Activated naive CD8-positive, alpha-beta T cell treated with anti-CD3 and anti-CD28 coated beads, Interleukin-2, amount 50 U/mL, for 24 hours (primary cell): ENCODE results near the gene TAS1R1.
"Not testable (repeated sequence)": the region's sequence is repeated elsewhere in the genome, so short reads cannot be mapped to it uniquely, and the experiment has no call there.

Experiments
- ATAC-seq: fragments of 150-1000 bp; cut with Tn5 transposase; one replicate; pipeline ENCODE4 v1.10.0; 2021
- DNase-seq: peaks from one replicate; pipeline ENCODE4 v3.0.0; 2021
- H3K27ac Mint-ChIP-seq: one replicate; pipeline ENCODE4 v1.8.0; 2021; ENCODE audit warnings: mild to moderate bottlenecking, mixed read lengths
- H3K27me3 Mint-ChIP-seq: one replicate; pipeline ENCODE4 v1.8.0; 2021; ENCODE audit warnings: mixed read lengths
- H3K36me3 Mint-ChIP-seq: one replicate; pipeline ENCODE4 v1.8.0; 2021; ENCODE audit warnings: low read depth, mixed read lengths
- H3K4me1 Mint-ChIP-seq: one replicate; pipeline ENCODE4 v1.8.0; 2021; ENCODE audit warnings: mixed read lengths
- H3K4me3 Mint-ChIP-seq: one replicate; pipeline ENCODE4 v1.8.0; 2021; ENCODE audit warnings: mild to moderate bottlenecking, moderate library complexity, mixed read lengths
- H3K9me3 Mint-ChIP-seq: one replicate; pipeline ENCODE4 v1.8.0; 2021; ENCODE audit warnings: mixed read lengths

Gene TAS1R1

DNA sequence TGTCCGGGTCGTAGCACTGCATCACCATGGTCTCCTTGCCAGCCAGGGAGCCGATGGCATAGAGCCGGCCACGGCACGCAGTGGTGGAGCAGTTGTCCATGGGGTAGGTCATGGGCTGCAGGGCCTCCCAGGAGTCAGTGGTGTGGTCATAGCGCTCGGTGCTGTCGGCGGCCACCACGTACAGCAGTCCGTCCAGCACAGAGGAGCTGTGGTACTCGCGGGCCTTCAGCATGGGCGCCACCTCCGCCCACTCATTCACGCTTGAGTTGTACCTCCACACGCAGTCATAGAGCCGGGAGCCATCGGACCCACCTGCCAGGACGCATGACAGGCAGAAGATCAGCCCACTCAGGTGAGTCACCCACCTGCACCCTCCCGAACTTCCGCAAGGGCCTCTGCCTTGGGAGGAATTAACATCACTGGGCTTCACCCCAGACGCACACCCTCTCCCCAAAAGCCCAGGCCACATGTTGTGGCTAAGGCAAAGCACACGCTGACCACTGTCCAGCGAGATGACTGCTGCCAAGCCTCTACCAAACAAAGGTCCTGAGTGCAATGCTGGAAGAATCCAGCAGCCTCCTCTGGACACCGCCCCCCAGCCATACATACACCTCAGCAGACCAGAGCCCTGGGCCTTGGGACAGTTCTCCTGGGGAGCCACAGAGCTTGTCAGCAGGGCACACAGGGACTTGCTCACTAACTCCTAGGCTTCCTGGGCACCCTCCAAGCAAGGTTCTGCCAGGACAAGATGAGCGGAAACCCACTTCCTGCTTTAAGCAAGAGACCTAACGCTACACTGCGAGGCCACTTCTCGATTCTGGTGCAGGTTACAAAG lies 44.3 kb downstream of the TAS1R1 start:
- H3K36me3 Mint-ChIP-seq, result peaks cover 53% of the 10 kb centered on the region
- peaks cover 51% of the 10 kb centered on the region for H3K4me1 Mint-ChIP-seq
- peak overlapping the region; percentile 82 for H3K27ac Mint-ChIP-seq
- no peaks in the 10 kb centered on the region for H3K9me3 Mint-ChIP-seq
- ATAC-seq (no peak), DNase-seq (peak; percentile 57)
- H3K4me3 Mint-ChIP-seq, result peak overlapping the region; percentile 98
- no peaks in the 10 kb centered on the region for H3K27me3 Mint-ChIP-seq

DNA sequence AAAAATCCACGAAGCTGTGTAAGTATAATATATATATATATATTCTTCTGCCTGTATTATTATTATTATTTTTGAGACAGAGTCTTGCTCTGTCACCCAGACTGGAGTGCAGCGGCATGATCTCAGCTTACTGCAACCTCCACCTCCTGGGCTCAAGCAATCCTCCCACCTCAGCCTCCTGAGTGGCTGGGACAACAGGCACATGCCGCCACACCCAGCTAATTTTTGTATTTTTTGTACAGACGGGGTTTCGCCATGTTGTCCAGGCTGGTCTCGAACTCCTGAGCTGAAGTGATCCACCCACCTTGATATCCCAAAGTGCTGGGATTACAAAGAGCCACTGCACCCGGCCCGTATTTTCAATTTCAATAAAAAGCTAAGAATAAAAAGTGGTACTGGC lies 44.9 kb downstream of the TAS1R1 start:
- ATAC-seq, DNase-seq, H3K9me3 Mint-ChIP-seq, H3K27me3 Mint-ChIP-seq: not testable (repeated sequence)
- peak overlapping the region; percentile 97 for H3K27ac Mint-ChIP-seq
- peaks cover 52% of the 10 kb centered on the region for H3K36me3 Mint-ChIP-seq
- H3K4me3 Mint-ChIP-seq, result peak overlapping the region; percentile 98
- peaks cover 53% of the 10 kb centered on the region for H3K4me1 Mint-ChIP-seq

DNA sequence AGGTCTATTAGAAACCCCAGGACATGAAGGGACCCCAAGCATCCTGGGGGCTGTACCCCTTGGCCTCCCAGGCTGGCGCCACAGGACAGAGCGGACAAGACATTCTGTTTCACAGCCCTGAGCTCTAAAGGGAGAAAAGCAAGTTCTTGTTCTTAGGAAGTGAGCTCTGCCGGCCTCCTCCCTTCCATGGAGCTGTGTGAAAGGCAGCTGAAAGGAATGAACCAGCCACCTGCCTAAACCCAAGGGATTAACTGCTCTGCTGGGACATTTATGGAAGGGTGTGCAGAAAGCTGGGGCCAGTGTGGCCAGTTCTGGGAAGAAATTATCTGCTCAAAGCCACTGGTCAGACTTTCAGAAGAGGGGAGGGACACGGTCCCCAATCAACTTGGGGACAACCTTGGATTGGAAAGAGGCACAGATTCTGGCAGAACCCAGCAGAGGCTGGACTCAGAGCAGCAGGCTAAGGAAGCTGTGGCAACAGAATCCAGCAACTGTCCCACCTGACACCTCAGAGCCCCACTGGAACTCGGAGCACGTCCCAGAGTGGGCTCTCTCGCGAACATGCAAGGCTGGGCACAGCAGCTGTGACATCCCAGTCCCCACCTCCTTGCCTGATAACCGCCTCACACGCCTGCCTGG lies 45.4 kb downstream of the TAS1R1 start:
- DNase-seq (no peak), ATAC-seq (peak; percentile 0)
- H3K27me3 Mint-ChIP-seq, result no peaks in the 10 kb centered on the region
- H3K27ac Mint-ChIP-seq, result peak overlapping the region; percentile 97
- H3K36me3 Mint-ChIP-seq, result peaks cover 47% of the 10 kb centered on the region
- H3K4me3 Mint-ChIP-seq, result peak overlapping the region; percentile 98
- H3K9me3 Mint-ChIP-seq, result no peaks in the 10 kb centered on the region
- peaks cover 55% of the 10 kb centered on the region for H3K4me1 Mint-ChIP-seq

GRCh38 chr1:6601049-6601922 lies 46.2 kb downstream of the TAS1R1 start:
- Mint-ChIP-seq H3K36me3 (peaks cover 40% of the 10 kb centered on the region), H3K27ac (peak overlapping the region; percentile 97), H3K4me3 (peak overlapping the region; percentile 98), H3K4me1 (peaks cover 54% of the 10 kb centered on the region), H3K27me3 (no peaks in the 10 kb centered on the region), H3K9me3 (no peaks in the 10 kb centered on the region)
- peak; percentile 82 for DNase-seq
- peak; percentile 81 for ATAC-seq

GRCh38 chr1:6601923-6602668 lies 47.0 kb downstream of the TAS1R1 start:
- Mint-ChIP-seq H3K4me1 (peaks cover 49% of the 10 kb centered on the region), H3K27me3 (no peaks in the 10 kb centered on the region), H3K9me3 (no peaks in the 10 kb centered on the region), H3K27ac (peak overlapping the region; percentile 97), H3K4me3 (peak overlapping the region; percentile 98), H3K36me3 (peaks cover 38% of the 10 kb centered on the region)
- DNase-seq, result peak; percentile 33
- ATAC-seq, result peak; percentile 17

GRCh38 chr1:6602669-6603237 lies 47.6 kb downstream of the TAS1R1 start, which contains the start of gene KLHL21:
KLHL21 (minus strand) TSS chr1:6602869; CDS start chr1:6602817, 52 bp downstream.
- Mint-ChIP-seq H3K9me3 (no peaks in the 10 kb centered on the region), H3K4me3 (peak within 1 kb of the TSS; percentile 98), H3K27me3 (no peaks in the 10 kb centered on the region), H3K36me3 (peaks cover 31% of the 10 kb centered on the region), H3K27ac (peak within 1 kb of the TSS; percentile 97), H3K4me1 (peaks cover 45% of the 10 kb centered on the region)
- DNase-seq (peak; percentile 92), ATAC-seq (peak; percentile 54)

DNA sequence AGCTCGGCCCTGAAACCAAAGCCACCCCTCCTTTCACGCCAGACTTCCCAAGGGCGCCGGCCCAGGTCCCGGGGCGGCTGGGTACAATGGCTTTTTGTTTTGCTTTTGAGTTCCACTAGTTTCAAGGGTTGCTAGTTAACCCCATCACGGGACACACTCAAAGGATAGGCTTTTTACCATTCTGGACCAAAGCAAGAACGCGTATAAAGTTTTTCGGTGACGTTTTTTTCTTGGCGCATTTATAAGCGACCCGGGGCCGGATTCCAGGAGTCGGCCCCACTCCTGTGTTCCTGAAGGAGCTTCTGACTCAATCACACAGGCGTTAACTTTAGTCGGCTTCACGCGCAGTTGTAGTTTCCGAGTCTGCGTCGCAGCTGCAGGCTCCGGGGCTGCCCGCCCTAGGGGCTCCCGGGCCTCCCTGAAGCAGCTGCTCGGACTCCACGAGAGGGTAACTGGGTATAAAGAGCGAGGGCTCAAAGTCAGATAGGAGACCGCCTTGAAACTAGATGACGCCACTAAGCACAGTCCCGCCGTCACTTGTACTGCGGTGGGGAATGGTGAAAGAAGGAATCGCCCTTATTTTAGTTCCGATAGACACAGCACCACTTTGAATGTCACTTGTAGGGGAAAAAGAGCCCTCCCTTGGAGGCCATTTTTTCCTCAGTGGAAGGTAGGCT lies 48.3 kb downstream of the TAS1R1 start:
- ATAC-seq, result peak; percentile 30
- H3K4me3 Mint-ChIP-seq, result peak overlapping the region; percentile 78
- peaks cover 26% of the 10 kb centered on the region for H3K36me3 Mint-ChIP-seq
- H3K27me3 Mint-ChIP-seq, result no peaks in the 10 kb centered on the region
- peak overlapping the region; percentile 97 for H3K27ac Mint-ChIP-seq
- DNase-seq, result peak; percentile 68
- no peaks in the 10 kb centered on the region for H3K9me3 Mint-ChIP-seq
- H3K4me1 Mint-ChIP-seq, result peaks cover 42% of the 10 kb centered on the region

GRCh38 chr1:6603915-6604558 lies 48.9 kb downstream of the TAS1R1 start:
- ATAC-seq (no peak), DNase-seq (peak; percentile 44)
- Mint-ChIP-seq H3K36me3 (peaks cover 19% of the 10 kb centered on the region), H3K27me3 (no peaks in the 10 kb centered on the region), H3K4me3 (peak overlapping the region; percentile 78), H3K4me1 (peaks cover 36% of the 10 kb centered on the region), H3K27ac (peak overlapping the region; percentile 97), H3K9me3 (no peaks in the 10 kb centered on the region)

GRCh38 chr1:6612641-6613360 lies 57.7 kb downstream of the TAS1R1 start:
- H3K4me3 Mint-ChIP-seq, result peak overlapping the region; percentile 79
- H3K36me3 Mint-ChIP-seq, result peaks cover 3% of the 10 kb centered on the region
- DNase-seq, result peak; percentile 45
- peak; percentile 22 for ATAC-seq
- H3K9me3 Mint-ChIP-seq, result no peaks in the 10 kb centered on the region
- H3K27ac Mint-ChIP-seq, result peak overlapping the region; percentile 72
- H3K4me1 Mint-ChIP-seq, result peaks cover 17% of the 10 kb centered on the region
- H3K27me3 Mint-ChIP-seq, result no peaks in the 10 kb centered on the region

DNA sequence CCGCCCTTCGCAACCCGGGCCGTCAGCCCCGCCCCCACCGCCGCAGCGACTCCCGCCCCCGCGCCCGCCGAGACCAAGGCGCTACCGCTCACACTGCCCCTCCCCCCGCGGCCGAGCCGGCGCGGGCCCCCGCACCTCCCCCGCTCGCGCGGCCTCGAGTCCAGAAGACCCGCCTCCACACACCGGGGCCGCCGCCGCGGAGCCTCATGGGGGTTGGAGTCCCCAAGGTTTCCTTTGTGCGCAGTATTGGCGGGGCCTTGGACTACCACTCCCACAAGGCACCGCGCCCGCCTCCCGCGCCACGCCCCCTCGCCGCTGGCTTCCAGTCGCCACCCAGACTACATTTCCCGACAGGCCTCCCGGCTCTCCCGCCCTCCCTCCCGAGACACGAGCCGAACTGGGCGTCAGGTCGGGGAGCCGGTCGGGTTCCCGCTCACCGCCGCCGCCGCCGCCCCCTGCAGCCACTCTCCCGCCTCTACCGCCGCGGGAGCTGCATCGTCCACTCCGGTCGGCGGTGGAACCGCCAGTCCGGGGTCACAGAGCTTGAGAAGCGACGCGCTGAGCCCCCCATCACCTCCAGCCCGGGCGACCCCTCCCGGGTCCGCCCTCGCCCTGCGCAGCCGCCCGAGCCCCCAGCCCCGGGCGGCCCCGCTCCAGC lies 58.4 kb downstream of the TAS1R1 start, which contains the start of gene PHF13:
TSS of gene PHF13 (plus strand) at position 371 of the 658 bp plus-strand sequence. CDS start 336 bp downstream, outside the sequence.
- peak within 1 kb of the TSS; percentile 72 for H3K27ac Mint-ChIP-seq
- no peaks in the 10 kb centered on the region for H3K27me3 Mint-ChIP-seq
- ATAC-seq, result peak; percentile 98
- peaks cover 3% of the 10 kb centered on the region for H3K36me3 Mint-ChIP-seq
- peak; percentile 100 for DNase-seq
- H3K4me3 Mint-ChIP-seq, result peak within 1 kb of the TSS; percentile 79
- H3K9me3 Mint-ChIP-seq, result no peaks in the 10 kb centered on the region
- H3K4me1 Mint-ChIP-seq, result peaks cover 17% of the 10 kb centered on the region

DNA sequence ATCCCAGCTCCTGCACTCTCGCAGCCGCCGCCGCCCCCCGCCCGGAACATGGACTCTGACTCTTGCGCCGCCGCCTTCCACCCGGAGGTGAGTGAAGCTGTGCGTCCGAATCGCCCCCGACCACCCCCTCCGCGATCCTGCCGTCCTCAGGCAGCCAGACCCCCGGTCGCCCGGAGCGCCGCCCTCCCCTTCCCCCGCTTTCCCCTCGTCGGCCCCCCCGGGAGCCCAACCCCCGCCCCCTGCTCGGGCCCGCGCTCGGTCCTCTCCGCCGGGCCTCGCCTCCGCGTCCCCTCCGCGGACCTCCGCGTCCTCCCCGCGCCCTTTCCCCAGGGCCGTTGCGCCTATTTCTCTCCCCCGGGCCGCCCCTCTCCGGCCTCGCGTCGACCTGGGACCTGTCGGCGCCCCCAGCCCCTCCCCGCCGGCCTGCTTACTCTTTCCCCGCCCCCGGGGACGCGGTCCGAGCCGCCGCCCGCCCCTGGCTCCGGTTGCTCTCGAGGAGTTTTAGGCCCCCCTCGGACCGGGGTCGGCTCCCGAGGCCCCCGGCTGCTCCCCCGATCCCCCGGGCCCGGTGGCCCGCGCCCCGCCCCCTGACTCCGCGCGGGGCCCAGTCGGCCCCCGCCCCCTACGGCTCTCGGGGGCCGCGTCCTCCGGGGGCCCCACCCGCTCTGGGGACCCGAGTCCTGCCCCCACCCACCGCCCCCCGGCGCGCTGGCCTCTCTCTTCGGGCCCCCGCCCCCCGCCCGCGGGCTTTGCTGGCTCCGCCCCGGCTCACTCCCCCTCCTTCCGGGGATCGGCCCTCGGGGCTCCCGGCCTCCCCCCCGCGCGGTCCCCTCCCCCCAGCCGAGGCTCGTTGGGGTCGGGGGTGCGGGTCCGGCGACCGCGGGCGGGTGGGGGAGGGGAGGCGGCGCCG lies 59.2 kb downstream of the TAS1R1 start:
- H3K4me1 Mint-ChIP-seq, result peaks cover 17% of the 10 kb centered on the region
- peak; percentile 6 for ATAC-seq

More for the DNA sequence above, 59.2 kb downstream of the TAS1R1 start:
- Mint-ChIP-seq H3K4me3 (peak overlapping the region; percentile 72), H3K9me3 (no peaks in the 10 kb centered on the region), H3K27ac (no peak overlapping the region), H3K36me3 (peaks cover 7% of the 10 kb centered on the region), H3K27me3 (no peaks in the 10 kb centered on the region)
- DNase-seq, result peak; percentile 65
